HepG2 (cell line): ENCODE data around the gene AMOTL1. TPM values are rescaled to one million over a fixed set of nuclear protein-coding genes. Genes with fewer than 3 reads are reported as not detected.

Experiments
- ATAC-seq: fragments of 200-7000 bp; cut with Tn5 transposase; 3 replicates; pipeline ENCODE4 v1.9.1; 2020; ENCODE audit warnings: mild to moderate bottlenecking, moderate library complexity
- BruUV-seq: library from RNA; stranded (reverse); fragments of 400-500 nt; replicated peaks from 2 replicates; lab custom pipeline; 2021; lab: Mats Ljungman, UMichigan
- CTCF ChIA-PET: fragments of 300-600 bp; formaldehyde crosslinking; extraction: SDS; loops from one replicate; lab custom pipeline; 2021; ENCODE audit warnings: low total read pairs, inconsistent platforms, low intra/inter-chr PET ratio; lab: Yijun Ruan, JAX
- POLR2A ChIA-PET: fragments of 350-600 bp; sonication (Branson Sonifier 250); formaldehyde crosslinking; loops from one replicate; lab custom pipeline; 2020; ENCODE audit warnings: antibody characterized with exemption, inconsistent platforms; lab: Yijun Ruan, JAX
- DNase-seq: peaks from one replicate; pipeline ENCODE4 v3.0.0-alpha.2; 2015; ENCODE audit warnings: low spot score
- FAIRE-seq: peaks from 3 replicates; lab custom pipeline; 2011; peaks lifted over from hg19 to GRCh38; lab: Jason Lieb, UNC
- H2AFZ ChIP-seq: one replicate; pipeline ENCODE4 v1.6.1; 2011; ENCODE audit warnings: low read length, inconsistent platforms
- H3K27ac ChIP-seq: fragments of 300-600 bp; 3 replicates; pipeline ENCODE4 v1.8.0; 2011; ENCODE audit warnings: mixed run types, mild to moderate bottlenecking, mixed read lengths, low read length, inconsistent platforms; ENCODE audit not compliant: insufficient read depth; ENCODE audit errors: extremely low read length
- H3K27me3 ChIP-seq, 2 experiments: fragments of 200-600 bp in 1 of 2; 2 replicates in 1 of 2; 3 replicates in 1 of 2; pipeline versions ENCODE4 v1.6.0 to v1.8.0; 2011; ENCODE audit warnings: low read length in 2 of 2, mild to moderate bottlenecking in 2 of 2, moderate library complexity in 2 of 2, inconsistent platforms in 1 of 2; ENCODE audit not compliant: insufficient read depth in 2 of 2, control insufficient read depth in 1 of 2
- H3K36me3 ChIP-seq, 2 experiments: fragments of 200-600 bp in 1 of 2; replicated peaks in 1 of 2; 2 replicates in 1 of 2; 3 replicates in 1 of 2; pipeline versions ENCODE4 v1.5.1 to v1.8.0; 2011; ENCODE audit warnings: low read length in 2 of 2, inconsistent platforms in 1 of 2; ENCODE audit not compliant: insufficient read depth in 2 of 2, control insufficient read depth in 1 of 2
- H3K4me1 ChIP-seq: 2 replicates; pipeline ENCODE4 v1.5.1; 2012; ENCODE audit warnings: low read length, inconsistent platforms; ENCODE audit not compliant: insufficient read depth
- H3K4me2 ChIP-seq: 2 replicates; pipeline ENCODE4 v1.6.0; 2011; ENCODE audit warnings: low read depth, low read length, inconsistent platforms
- H3K4me3 ChIP-seq, 3 experiments: fragments of 200-600 bp in 1 of 3; sonication (generic), shearing (Covaris generic) in 1 of 3; replicated peaks in 1 of 3; 2 replicates each; pipeline ENCODE4 v1.5.1; 2011 to 2016; ENCODE audit warnings: low read length in 3 of 3, inconsistent platforms in 2 of 3, low read depth in 2 of 3, mild to moderate bottlenecking in 2 of 3, control low read depth in 1 of 3, mixed read lengths in 1 of 3; ENCODE audit not compliant: insufficient read depth in 1 of 3
- H3K79me2 ChIP-seq: one replicate; pipeline ENCODE4 v1.6.1; 2011; ENCODE audit warnings: low read length, inconsistent platforms; ENCODE audit not compliant: insufficient read depth
- H3K9ac ChIP-seq: 2 replicates; pipeline ENCODE4 v1.6.0; 2011; ENCODE audit warnings: mild to moderate bottlenecking, low read depth, low read length, inconsistent platforms; ENCODE audit not compliant: insufficient read depth
- H3K9me3 ChIP-seq: 2 replicates; pipeline ENCODE4 v1.5.1; 2012; ENCODE audit warnings: mild to moderate bottlenecking, low read length
- H4K20me1 ChIP-seq: 2 replicates; pipeline ENCODE4 v1.6.0; 2011; ENCODE audit warnings: inconsistent platforms, mild to moderate bottlenecking, low read length, moderate library complexity; ENCODE audit not compliant: insufficient read depth
- AKNA ChIP-seq: sonication (generic); formaldehyde crosslinking; IDR thresholded peaks from 2 replicates; pipeline ENCODE4 v1.4.0; 2020; ENCODE audit warnings: missing genetic modification reagents, borderline replicate concordance
- ARID5B ChIP-seq: IDR thresholded peaks from 2 replicates; pipeline ENCODE4 v1.4.0; 2020; ENCODE audit warnings: mild to moderate bottlenecking, missing genetic modification reagents
- CREB1 ChIP-seq, 2 experiments: fragments of 450-650 bp in 1 of 2; IDR thresholded peaks; 2 replicates each; pipeline ENCODE4 v1.6.1; 2016 to 2017; ENCODE audit warnings: control low read depth in 1 of 2, mild to moderate bottlenecking in 1 of 2, missing compliant biosample characterization in 1 of 2, missing genetic modification characterization in 1 of 2
- ETS1 ChIP-seq: sonication (generic); formaldehyde crosslinking; IDR thresholded peaks from 2 replicates; pipeline ENCODE4 v1.4.0; 2020; ENCODE audit warnings: missing genetic modification reagents
- ETV6 ChIP-seq: sonication (generic); formaldehyde crosslinking; conservative IDR thresholded peaks from 2 replicates; pipeline ENCODE4 v1.4.0; 2020; ENCODE audit warnings: missing genetic modification reagents
- HMGA1 ChIP-seq: sonication (generic); formaldehyde crosslinking; conservative IDR thresholded peaks from 2 replicates; pipeline ENCODE4 v1.4.0; 2020; ENCODE audit warnings: missing genetic modification reagents
- KMT2A ChIP-seq: sonication (generic); formaldehyde crosslinking; IDR thresholded peaks from 2 replicates; pipeline ENCODE4 v1.4.0; 2020; ENCODE audit warnings: missing genetic modification reagents
- NFIC ChIP-seq: IDR thresholded peaks from 2 replicates; pipeline ENCODE4 v1.6.1; 2012; ENCODE audit warnings: mild to moderate bottlenecking, low read length, inconsistent platforms
- SMAD1 ChIP-seq: sonication (generic); formaldehyde crosslinking; IDR thresholded peaks from 2 replicates; pipeline ENCODE4 v1.4.0; 2020; ENCODE audit warnings: missing genetic modification reagents, low read depth, mild to moderate bottlenecking, borderline replicate concordance
- STAG1 ChIP-seq: sonication (generic); formaldehyde crosslinking; IDR thresholded peaks from 2 replicates; pipeline ENCODE4 v1.4.0; 2020; ENCODE audit warnings: missing genetic modification reagents
- YY1 ChIP-seq: IDR thresholded peaks from 2 replicates; pipeline ENCODE4 v1.6.1; 2011; ENCODE audit warnings: low read length, low read depth, moderate library complexity, mild to moderate bottlenecking; ENCODE audit not compliant: insufficient read depth, insufficient replicate concordance
- ZNF296 ChIP-seq: sonication (generic); formaldehyde crosslinking; conservative IDR thresholded peaks from 2 replicates; pipeline ENCODE4 v1.5.0; 2020; ENCODE audit warnings: mild to moderate bottlenecking, missing genetic modification reagents
- ZNF878 ChIP-seq: sonication (generic); formaldehyde crosslinking; IDR thresholded peaks from 2 replicates; pipeline ENCODE4 v1.8.1; 2023; ENCODE audit warnings: mild to moderate bottlenecking, missing genetic modification reagents, moderate library complexity
- WGBS: methylation state at CpG from one replicate; pipeline ENCODE4 v1.1.6; 2017; ENCODE audit warnings: low lambda C conversion rate; 5-methylcytosine and 5-hydroxymethylcytosine counted together
- in situ Hi-C: cut with HindIII; loops from 2 replicates; pipeline ENCODE4 v1.10.0; 2017; ENCODE audit warnings: low pct_unique_long_range_greater_than_20kb; ENCODE audit not compliant: extremely low pct_ligation_motif_present
- intact Hi-C: fragments of 100-400 bp; cut with micrococcal nuclease; formaldehyde crosslinking; loops from one replicate; pipeline ENCODE4 v1.10.0; 2022; ENCODE audit not compliant: unreplicated experiment
- polyA plus RNA-seq, 8 experiments: library from polyadenylated mRNA; depleted of rRNA in 3 of 8; stranded (reverse) in 7 of 8; unstranded in 1 of 8; fragments of >200 nt; fragmentation: Illumina TruSeq in 4 of 8; extraction: Trizol in 4 of 8; gene quantifications; 2 replicates each; pipeline versions ENCODE4 v1.2.1 to v1.2.3, GENCODE V29; 2011 to 2016; ENCODE audit warnings: low read depth in 4 of 8, missing spikeins in 1 of 8, mixed read lengths in 1 of 8; ENCODE audit not compliant: insufficient read depth in 1 of 8
- total RNA-seq, 5 experiments: library from RNA; depleted of rRNA; stranded (reverse); fragments of >200 nt; fragmentation: Illumina TruSeq; extraction: Trizol; gene quantifications; 2 replicates each; pipeline ENCODE4 v1.2.3, GENCODE V29; 2016; ENCODE audit warnings: low read depth in 1 of 5

Gene AMOTL1
- total and polyA plus RNA-seq, 2 of the 13 experiments (the other 11 are each of a cell fraction or from before 2014, with no cell fraction given) = 0.01 to 0.20 TPM

- TF ChIP-seq SMAD1 (CRISPR knock-in tag) (no peak), ARID5B (CRISPR knock-in tag) (no peak), ZNF296 (CRISPR knock-in tag) (no peak), ETS1 (CRISPR knock-in tag) (no peak), ZNF878 (CRISPR knock-in tag) (no peak), YY1 (no peak), KMT2A (CRISPR knock-in tag) (no peak), HMGA1 (CRISPR knock-in tag) (no peak), ETV6 (CRISPR knock-in tag) (no peak), AKNA (CRISPR knock-in tag) (no peak), NFIC (no peak), CREB1 (IDR thresholded peaks at IDR 0.05) (no peak), CREB1 (CRISPR knock-in tag; IDR thresholded peaks at IDR 0.05) (no peak), STAG1 (CRISPR knock-in tag) (no peak)
- no peak overlapping the region for H3K27ac ChIP-seq
- no peak overlapping the region for H3K4me3 ChIP-seq
- no peak overlapping the region for H3K9ac ChIP-seq
- H2AFZ ChIP-seq = no peak overlapping the region
- intact Hi-C loops = no loop called here
- H3K27me3 ChIP-seq = no peaks in the 10 kb centered on the region
- in situ Hi-C loops = no loop called here
- no peak for FAIRE-seq
- no peaks in the 10 kb centered on the region for H3K36me3 ChIP-seq
- no peak overlapping the region for H3K4me2 ChIP-seq
- H3K9me3 ChIP-seq = no peaks in the 10 kb centered on the region
- no peak for ATAC-seq
- ChIA-PET POLR2A (no interaction called here), CTCF (no interaction called here)
- 0% methylated on average over 1 of the region's 1 CpG for WGBS
- BruUV-seq = no TSS peak
- H3K4me1 ChIP-seq = no peaks in the 10 kb centered on the region
- no peak for DNase-seq
- H4K20me1 ChIP-seq = no peaks in the 10 kb centered on the region
- H3K79me2 ChIP-seq = no peaks in the 10 kb centered on the region
Observed at GRCh38 chr11:94910779-94911178, 142.6 kb downstream of the AMOTL1 start.
